Hematopoietic multipotent progenitor cell treated with erythropoietin and hydrocortisone succinate and interleukin-3 and kit ligand, for 6 days (in vitro differentiated cells): ENCODE measurements around the gene TNRC6A.
"Not testable (repeated sequence)": the region's sequence is repeated elsewhere in the genome, so short reads cannot be mapped to it uniquely, and the experiment has no call there.

ENCODE experiments used
- DNase-seq: peaks from one replicate; pipeline ENCODE4 v3.0.0-alpha.2; 2015

TNRC6A gene

DNA sequence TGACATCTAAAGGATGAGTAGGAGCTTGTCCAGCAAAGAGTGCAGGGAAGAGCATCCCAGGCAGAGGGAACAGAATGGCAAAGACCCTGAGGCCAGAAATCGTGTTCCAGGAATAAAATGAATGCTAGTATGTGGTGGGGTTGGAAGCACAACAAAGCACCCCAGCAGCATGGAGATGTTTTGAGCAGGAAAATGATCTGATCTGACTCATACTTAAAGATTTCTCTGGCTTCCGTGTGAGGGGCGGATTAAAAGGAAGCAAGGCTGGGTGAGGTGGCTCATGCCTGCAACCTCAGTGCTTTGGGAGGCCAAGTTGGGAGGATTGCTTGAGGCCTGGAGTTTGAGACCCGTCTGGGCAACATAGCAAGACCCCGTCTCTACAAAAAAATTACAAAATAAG, 118.6 kb downstream of the TNRC6A start:
- no peak for DNase-seq

DNA sequence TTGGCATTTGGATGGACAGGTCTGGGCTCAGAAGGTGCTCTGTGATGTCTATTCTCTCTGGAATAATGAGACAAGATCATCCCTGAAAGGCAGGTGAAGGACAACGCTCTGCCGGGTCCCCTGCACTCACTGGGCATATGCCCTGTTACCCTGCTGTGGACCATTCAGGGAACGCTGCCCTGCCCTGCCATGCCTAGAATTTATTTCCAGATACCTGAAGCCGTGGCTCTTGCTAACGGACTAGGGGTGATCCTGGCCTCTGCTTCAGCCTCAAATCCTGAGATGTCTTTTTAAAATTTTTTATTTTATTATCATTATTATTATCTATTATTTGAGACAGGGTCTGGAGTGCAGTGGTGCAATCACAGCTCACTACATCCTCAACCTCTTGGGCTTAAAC, 120.2 kb downstream of the TNRC6A start:
- no peak for DNase-seq

DNA sequence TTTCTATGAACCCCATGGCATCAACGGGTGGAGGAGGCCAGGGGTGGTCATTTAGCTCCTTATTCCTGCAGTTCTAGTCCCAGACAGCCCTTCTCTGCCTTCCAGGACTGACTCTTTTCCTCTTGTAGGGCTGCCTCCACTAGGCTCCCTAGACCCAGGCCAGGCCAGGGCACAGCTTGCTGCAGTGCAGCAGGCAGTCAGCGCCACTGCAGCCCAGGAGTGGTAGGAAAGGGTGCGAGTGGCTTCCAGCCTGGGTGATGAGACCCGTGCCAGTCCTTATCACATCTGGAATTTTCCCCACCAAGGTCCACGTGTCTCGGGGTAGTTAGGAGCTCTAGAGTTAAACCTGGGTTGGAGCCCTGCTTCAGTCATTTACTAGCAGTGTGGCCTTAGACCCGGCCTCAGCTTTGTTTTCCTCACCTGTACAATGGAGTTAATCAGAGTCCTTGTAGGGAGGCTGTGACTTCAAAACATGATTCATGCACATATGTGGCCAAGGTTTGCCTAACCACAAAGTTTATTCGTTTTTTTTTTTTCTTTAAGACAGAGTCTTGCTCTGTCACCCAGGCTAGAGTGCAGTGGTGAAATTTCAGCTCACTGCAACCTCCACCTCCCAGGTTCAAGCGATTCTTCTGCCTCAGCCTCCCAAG, 121.0 kb downstream of the TNRC6A start:
- DNase-seq, result no peak

DNA sequence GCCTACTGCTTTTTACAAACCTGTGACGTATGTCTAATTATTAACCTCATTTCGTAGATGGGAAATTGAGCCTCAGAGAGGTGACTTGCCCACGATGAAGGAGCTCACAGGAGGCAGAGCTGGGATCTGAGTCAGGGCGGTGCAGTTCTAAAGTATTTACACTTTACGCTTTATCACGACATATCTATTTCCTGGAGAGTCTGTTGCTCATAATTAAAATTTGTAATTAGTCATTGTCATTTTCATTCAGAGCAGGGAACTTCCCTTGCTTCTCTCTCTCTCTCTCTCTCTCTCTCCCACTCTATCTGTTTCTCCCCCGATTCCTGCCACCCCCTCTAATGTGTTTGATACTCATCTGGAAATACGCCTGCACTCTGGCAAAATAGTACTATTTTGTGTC, 122.2 kb downstream of the TNRC6A start:
- no peak for DNase-seq

DNA sequence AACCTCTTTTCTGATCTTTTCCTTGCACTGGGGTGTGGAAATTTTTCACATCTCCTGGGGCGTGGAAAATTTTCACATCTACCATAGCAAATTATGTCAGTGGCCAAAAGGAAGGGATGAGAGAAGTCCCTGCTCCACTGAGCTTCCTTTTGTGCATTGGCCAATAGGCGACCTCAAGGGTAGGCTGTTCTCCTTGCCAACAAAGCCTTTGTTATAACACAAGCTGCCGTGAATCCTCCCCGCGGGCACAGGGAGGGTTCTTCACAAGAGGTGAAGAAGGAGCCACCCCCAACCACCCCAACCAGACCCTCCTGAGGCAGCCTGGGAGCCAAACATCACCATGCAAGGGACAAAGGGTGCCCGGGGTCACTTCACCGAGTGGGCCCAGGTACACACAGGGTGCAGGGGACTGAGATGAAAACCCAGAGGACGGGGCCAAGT, 122.8 kb downstream of the TNRC6A start:
- no peak for DNase-seq

DNA sequence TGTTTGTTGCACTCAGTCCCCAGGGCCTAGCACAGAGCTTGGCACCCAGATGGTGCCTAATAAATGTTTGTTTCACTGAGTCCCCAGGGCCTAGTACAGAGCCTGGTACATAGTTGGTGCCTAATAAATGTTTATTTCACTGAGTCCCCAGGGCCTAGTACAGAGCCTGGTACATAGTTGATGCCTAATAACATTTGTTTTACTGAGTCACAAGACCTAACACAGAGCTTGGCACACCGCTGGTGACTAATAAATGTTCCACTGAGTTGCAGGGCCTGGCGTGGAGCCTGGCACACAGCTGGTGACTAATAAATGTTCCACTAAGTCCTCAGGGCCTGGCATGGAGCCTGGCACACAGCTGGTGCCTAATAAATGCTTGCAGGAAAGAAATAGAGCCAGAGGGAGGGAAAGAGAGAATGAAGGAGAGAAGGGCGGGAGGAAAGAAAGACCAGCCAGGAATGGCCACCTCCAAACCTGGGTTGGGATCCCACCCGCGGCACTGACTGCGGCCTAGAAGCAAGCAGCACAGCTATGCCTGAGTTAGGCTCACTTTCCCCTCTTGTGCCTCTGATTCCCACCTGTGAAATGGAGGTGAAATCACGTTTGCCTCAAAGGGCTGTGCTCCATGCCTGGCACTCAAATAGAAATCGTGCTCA, 123.8 kb downstream of the TNRC6A start:
- DNase-seq, result no peak

- no peak for DNase-seq
Observed at GRCh38 chr16:24853830-24854229, 124.4 kb downstream of the TNRC6A start.

- no peak for DNase-seq
Observed at GRCh38 chr16:24854607-24855171, 125.2 kb downstream of the TNRC6A start.

DNA sequence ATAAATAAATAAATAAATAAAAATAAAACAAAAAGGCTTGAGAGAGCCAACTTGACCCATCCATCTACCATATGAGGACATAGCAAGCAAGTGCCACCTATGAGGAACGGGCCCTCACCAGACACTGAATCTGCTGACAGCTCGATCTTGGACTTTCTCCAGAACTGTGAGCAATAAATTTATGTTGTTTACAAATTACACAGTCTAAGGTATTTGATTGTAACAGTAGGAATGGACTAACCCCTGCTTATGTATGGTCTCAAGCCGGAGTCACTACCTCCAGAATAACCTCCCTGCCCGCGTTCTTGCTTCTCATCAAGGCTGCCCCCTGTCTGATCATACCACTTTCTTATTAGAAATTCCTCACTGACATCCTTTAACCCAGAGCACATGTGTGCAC, 126.2 kb downstream of the TNRC6A start:
- no peak for DNase-seq

DNA sequence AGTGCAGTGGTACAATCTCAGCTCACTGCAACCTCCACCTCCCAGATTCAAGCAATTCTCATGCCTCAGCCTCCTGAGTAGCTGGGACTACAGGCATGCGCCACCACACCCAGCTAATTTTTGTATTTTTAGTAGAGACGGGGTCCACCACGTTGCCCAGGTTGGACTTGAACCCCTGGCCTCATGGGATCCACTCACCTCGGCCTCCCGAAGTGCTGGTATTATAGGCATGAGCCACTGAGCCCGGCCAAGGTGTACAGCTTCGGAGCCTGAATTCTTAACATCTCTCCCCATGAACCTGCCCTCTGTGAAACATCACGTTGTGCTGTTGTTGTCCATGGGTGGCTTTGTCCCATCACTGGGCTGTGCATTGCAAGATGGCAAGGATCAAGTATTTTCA, 127.4 kb downstream of the TNRC6A start:
- not testable (repeated sequence) for DNase-seq

DNA sequence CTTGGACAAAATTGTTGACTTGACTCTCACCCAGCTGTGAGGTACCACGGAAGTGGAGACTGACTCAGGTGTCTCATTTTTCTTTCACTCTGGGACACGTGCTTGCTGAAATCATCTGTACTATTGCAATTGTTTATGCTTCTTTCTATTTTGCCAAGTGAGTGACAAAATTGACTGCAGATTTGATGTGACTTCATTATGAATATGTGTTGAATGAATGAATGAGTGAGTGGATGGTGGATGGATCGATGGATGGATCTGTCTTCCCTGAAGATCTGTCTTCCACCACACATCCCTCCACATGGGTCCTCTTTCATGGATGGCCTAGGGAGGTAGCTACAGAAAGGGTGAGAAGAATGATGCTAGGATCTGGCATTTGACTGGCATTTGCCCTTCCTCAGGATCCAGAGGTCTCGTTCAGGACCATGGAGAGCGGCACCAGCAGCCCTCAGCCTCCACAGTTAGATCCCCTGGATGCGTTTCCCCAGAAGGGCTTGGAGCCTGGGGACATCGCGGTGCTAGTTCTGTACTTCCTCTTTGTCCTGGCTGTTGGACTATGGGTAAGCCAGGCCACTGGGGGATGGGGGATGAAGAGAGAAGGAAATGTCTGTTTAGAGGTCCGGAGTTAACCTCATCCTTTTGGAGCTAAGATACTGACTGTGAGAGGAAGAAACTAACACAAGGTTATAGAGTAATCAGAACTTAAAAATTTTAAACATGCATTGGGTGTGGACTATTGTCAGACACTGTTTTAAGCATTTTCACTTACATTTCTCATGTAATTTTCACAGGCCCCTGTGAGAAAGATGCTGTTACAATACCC, 129.0 kb downstream of the TNRC6A start:
- peak; percentile 86 for DNase-seq

DNA sequence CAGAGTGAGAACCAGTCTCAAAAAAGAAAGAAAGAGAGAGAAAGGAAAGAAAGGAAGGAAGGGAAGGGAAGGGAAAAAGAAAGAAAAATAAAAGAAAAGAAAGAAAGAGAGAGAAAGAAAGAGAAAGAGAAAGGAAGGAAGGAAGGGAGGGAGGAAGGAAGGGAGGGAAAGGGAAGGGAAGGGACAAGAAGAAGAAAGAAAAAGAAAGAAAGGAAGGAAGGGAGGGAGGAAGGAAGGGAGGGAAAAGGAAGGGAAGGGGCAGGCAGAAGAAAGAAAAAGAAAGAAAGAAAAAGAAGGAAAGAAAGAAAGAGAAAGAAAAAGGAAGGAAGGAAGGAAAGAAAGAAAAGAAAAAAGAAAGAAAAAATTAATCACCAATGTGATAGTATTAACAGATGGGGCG, 132.0 kb downstream of the TNRC6A start:
- no peak for DNase-seq

DNA sequence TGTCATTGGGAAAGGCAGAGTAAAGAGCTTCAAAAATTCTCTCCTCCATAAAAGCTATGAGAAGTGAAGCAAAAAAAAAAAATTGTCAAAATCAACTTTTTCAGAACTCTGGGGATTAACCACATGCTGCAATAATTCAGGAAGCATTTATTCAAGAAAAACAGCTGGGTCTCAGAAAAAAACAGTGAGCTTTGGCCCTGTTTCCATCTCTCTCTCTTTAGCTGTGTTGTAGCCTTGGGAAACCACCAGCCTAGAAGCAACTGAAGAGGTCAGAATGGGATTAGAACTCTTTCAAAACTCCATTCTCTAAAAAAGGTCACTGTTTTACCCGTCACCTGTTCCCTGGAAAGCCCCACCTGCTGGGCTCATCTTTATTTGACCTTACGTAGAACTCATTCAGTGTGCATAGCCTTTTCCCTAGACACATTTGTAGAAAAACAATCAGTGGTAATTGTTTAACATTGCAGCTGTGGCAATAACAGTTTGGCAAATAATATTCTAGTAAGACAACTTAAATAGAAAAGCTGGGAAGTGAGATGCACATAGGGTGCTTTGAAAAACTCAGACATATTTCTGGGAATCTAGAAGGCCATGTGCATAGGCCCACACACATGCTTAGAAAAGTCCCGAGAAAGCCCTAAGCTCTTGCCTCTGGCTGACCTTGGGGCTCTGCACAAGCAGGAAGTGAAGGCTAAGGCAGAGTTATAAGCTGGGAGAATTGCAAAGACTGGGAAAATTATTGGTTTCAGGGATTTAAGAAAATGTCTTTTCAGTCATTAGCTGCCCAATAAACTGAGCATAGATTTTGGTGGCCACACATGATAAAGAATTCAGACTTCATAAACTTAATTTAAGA, 134.4 kb downstream of the TNRC6A start:
- no peak for DNase-seq

- DNase-seq, result no peak
Observed at GRCh38 chr16:24869033-24869432, 139.6 kb downstream of the TNRC6A start.

GRCh38 chr16:24871891-24872290, 142.4 kb downstream of the TNRC6A start:
- no peak for DNase-seq

DNA sequence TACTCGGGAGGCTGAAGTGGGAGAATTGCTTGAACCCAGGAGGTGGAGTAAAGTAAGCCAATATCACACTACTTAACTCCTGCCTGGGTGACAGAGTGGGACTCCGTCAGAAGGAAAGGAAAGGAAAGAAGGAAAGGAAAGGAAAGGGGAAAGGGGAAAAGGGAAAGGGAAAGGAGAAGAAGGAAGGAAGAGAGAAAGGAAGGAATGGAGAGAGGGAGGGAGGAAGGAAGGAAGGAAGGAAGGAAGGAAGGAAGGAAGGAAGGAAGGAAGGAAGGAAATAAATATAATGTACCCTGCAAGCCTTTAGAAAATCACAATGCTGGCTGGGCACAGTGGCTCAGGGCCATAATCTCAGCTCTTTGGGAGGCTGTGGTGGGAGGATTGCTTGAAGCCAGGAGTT, 143.6 kb downstream of the TNRC6A start:
- no peak for DNase-seq

DNA sequence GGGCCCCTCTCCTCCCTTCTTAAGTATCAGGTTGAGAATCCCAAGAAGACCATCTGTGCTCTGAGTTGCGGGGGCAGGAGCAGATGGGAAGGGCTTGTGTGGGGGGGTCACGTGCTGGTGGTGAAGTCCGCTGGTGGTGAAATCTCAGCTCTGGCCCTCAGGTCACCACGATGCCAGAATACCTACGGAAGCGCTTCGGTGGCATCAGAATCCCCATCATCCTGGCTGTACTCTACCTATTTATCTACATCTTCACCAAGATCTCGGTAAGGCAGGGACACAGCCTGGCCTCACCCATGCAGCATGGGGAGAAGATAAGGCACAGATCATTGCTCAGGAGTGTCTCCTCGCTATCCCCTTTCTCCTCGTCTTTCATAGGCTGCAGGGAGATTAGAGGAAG, 146.0 kb downstream of the TNRC6A start:
- no peak for DNase-seq
